IMR-90 (cell line): Measurements from ENCODE around the gene NXF3. TPM values are rescaled to one million over a fixed set of nuclear protein-coding genes. Genes with fewer than 3 reads are reported as not detected.
"Not testable (repeated sequence)": the region's sequence is repeated elsewhere in the genome, so short reads cannot be mapped to it uniquely, and the experiment has no call there.

Source experiments
- ATAC-seq: fragments of 200-7000 bp; cut with Tn5 transposase; 2 replicates; pipeline ENCODE4 v1.9.1; 2020; ENCODE audit warnings: low read depth, mild to moderate bottlenecking, moderate library complexity
- BruUV-seq: library from RNA; stranded (reverse); fragments of 400-500 nt; replicated peaks from 2 replicates; lab custom pipeline; 2021; lab: Mats Ljungman, UMichigan
- CTCF ChIA-PET: fragments of 300-600 bp; formaldehyde crosslinking; extraction: SDS; loops from one replicate; lab custom pipeline; 2021; ENCODE audit warnings: antibody characterized with exemption; lab: Yijun Ruan, JAX
- POLR2A ChIA-PET: fragments of 300-600 bp; sonication (Branson Sonifier 250); formaldehyde crosslinking; loops from one replicate; lab custom pipeline; 2022; ENCODE audit warnings: antibody characterized with exemption; ENCODE audit not compliant: unreplicated experiment; lab: Charles Lee
- DNase-seq: peaks from one replicate; pipeline ENCODE4 v3.0.0; 2013
- H2AFZ ChIP-seq: replicated peaks from 2 replicates; pipeline ENCODE3; 2013; ENCODE audit warnings: low read length, mild to moderate bottlenecking; ENCODE audit not compliant: poor library complexity
- H2AK5ac ChIP-seq: 2 replicates; pipeline ENCODE4 v1.6.1; 2013; ENCODE audit warnings: low read depth, low read length, inconsistent platforms
- H2AK9ac ChIP-seq: replicated peaks from 2 replicates; pipeline ENCODE3; 2013; ENCODE audit warnings: mild to moderate bottlenecking, low read depth, low read length, moderate library complexity; ENCODE audit not compliant: poor library complexity
- H2BK120ac ChIP-seq: 2 replicates; pipeline ENCODE4 v1.6.1; 2013; ENCODE audit warnings: low read depth, low read length, inconsistent platforms
- H2BK15ac ChIP-seq: 3 replicates; pipeline ENCODE4 v1.6.1; 2013; ENCODE audit warnings: low read depth, low read length, inconsistent platforms
- H2BK20ac ChIP-seq: 2 replicates; pipeline ENCODE4 v1.6.1; 2013; ENCODE audit warnings: low read depth, mild to moderate bottlenecking, inconsistent platforms, low read length, moderate library complexity
- H2BK5ac ChIP-seq: 2 replicates; pipeline ENCODE4 v1.6.1; 2013; ENCODE audit warnings: mild to moderate bottlenecking, low read depth, low read length, inconsistent platforms; ENCODE audit not compliant: poor library complexity, severe bottlenecking
- H3K14ac ChIP-seq: replicated peaks from 2 replicates; pipeline ENCODE4 v1.6.1; 2013; ENCODE audit warnings: low read depth, low read length, inconsistent platforms
- H3K18ac ChIP-seq: 2 replicates; pipeline ENCODE4 v1.6.1; 2013; ENCODE audit warnings: low read depth, low read length, control low read depth
- H3K23ac ChIP-seq: 2 replicates; pipeline ENCODE4 v1.6.1; 2013; ENCODE audit warnings: low read depth, low read length, inconsistent platforms
- H3K27ac ChIP-seq: 2 replicates; pipeline ENCODE4 v1.5.1; 2013; ENCODE audit warnings: mild to moderate bottlenecking, control low read depth, low read length; ENCODE audit not compliant: insufficient read depth
- H3K27me3 ChIP-seq: 2 replicates; pipeline ENCODE4 v1.6.1; 2013; ENCODE audit warnings: low read length; ENCODE audit not compliant: control insufficient read depth, insufficient read depth
- H3K36me3 ChIP-seq: 2 replicates; pipeline ENCODE4 v1.6.1; 2013; ENCODE audit warnings: low read length, mixed read lengths; ENCODE audit not compliant: control insufficient read depth, insufficient read depth
- H3K4ac ChIP-seq: 2 replicates; pipeline ENCODE4 v1.6.1; 2013; ENCODE audit warnings: low read depth, low read length, inconsistent platforms
- H3K4me1 ChIP-seq: 2 replicates; pipeline ENCODE4 v1.6.1; 2013; ENCODE audit warnings: low read length, mixed read lengths; ENCODE audit not compliant: control insufficient read depth, insufficient read depth
- H3K4me2 ChIP-seq: 2 replicates; pipeline ENCODE4 v1.6.1; 2013; ENCODE audit warnings: low read depth, mild to moderate bottlenecking, control low read depth, low read length, moderate library complexity
- H3K4me3 ChIP-seq: 2 replicates; pipeline ENCODE4 v1.5.1; 2013; ENCODE audit warnings: low read depth, mild to moderate bottlenecking, control low read depth, low read length, moderate library complexity; ENCODE audit not compliant: insufficient read depth
- H3K56ac ChIP-seq: 2 replicates; pipeline ENCODE4 v1.6.1; 2013; ENCODE audit warnings: low read length, inconsistent platforms; ENCODE audit not compliant: insufficient read depth; ENCODE audit errors: extremely low read depth
- H3K79me1 ChIP-seq, 2 experiments: 2 replicates each; pipeline ENCODE4 v1.6.1; 2013; ENCODE audit warnings: low read length in 2 of 2, inconsistent platforms in 1 of 2, low read depth in 1 of 2
- H3K9ac ChIP-seq: 2 replicates; pipeline ENCODE4 v1.6.1; 2013; ENCODE audit warnings: low read depth, low read length, control low read depth
- H3K9me1 ChIP-seq: 2 replicates; pipeline ENCODE4 v1.6.1; 2013; ENCODE audit warnings: low read length, inconsistent platforms; ENCODE audit not compliant: insufficient read depth
- H3K9me3 ChIP-seq: 2 replicates; pipeline ENCODE4 v1.6.1; 2013; ENCODE audit warnings: low read length; ENCODE audit not compliant: control insufficient read depth, insufficient read depth
- H4K20me1 ChIP-seq: 2 replicates; pipeline ENCODE4 v1.6.1; 2013; ENCODE audit warnings: low read length, inconsistent platforms; ENCODE audit not compliant: insufficient read depth
- H4K5ac ChIP-seq: 2 replicates; pipeline ENCODE4 v1.6.1; 2013; ENCODE audit warnings: mild to moderate bottlenecking, low read depth, low read length, control low read depth
- H4K8ac ChIP-seq, 2 experiments: 2 replicates each; pipeline ENCODE4 v1.6.1; 2013; ENCODE audit warnings: low read depth in 2 of 2, low read length in 2 of 2, control low read depth in 1 of 2, inconsistent platforms in 1 of 2
- H4K91ac ChIP-seq: 2 replicates; pipeline ENCODE4 v1.6.1; 2013; ENCODE audit warnings: low read depth, low read length, inconsistent platforms; ENCODE audit not compliant: insufficient read depth
- MAFK ChIP-seq: IDR thresholded peaks from 2 replicates; pipeline ENCODE4 v1.6.1; 2012; ENCODE audit warnings: low read depth, low read length, improper control_type of control experiment
- MAZ ChIP-seq: IDR thresholded peaks from 2 replicates; pipeline ENCODE4 v1.6.1; 2012; ENCODE audit warnings: low read depth, mild to moderate bottlenecking, low read length, improper control_type of control experiment, moderate library complexity, borderline replicate concordance
- POLR2A ChIP-seq: IDR thresholded peaks from 2 replicates; pipeline ENCODE4 v1.6.1; 2012; ENCODE audit warnings: mild to moderate bottlenecking, low read depth, low read length
- SMC3 ChIP-seq: fragments of 150-350 bp; IDR thresholded peaks from 2 replicates; pipeline ENCODE4 v1.6.1; 2016; ENCODE audit warnings: low read depth, mild to moderate bottlenecking, antibody characterized with exemption, low read length, moderate library complexity
- WGBS, 2 experiments: methylation state at CpG; one replicate each; pipeline versions ENCODE4 v1.1.5 to v1.1.7; 2013; ENCODE audit warnings: missing lambda C conversion rate in 2 of 2; ENCODE audit not compliant: insufficient read length in 1 of 2; ENCODE audit errors: extremely low coverage in 2 of 2; 5-methylcytosine and 5-hydroxymethylcytosine counted together
- dilution Hi-C: fragments of 300-500 bp; cut with HindIII; formaldehyde crosslinking; loops from one replicate; pipeline ENCODE4 v1.14.3; 2018; ENCODE audit warnings: low sequenced_read_pairs; ENCODE audit not compliant: unreplicated experiment
- in situ Hi-C: fragments of 300-500 bp; cut with MboI; formaldehyde crosslinking; loops from 3 replicates; pipeline ENCODE4 v1.14.3; 2019; ENCODE audit warnings: low sequenced_read_pairs, inconsistent platforms, mixed read lengths
- intact Hi-C: fragments of 100-400 bp; cut with micrococcal nuclease; formaldehyde crosslinking; loops from 2 replicates; pipeline ENCODE4 v1.10.0; 2022
- polyA plus RNA-seq, 3 experiments: library from polyadenylated mRNA; depleted of rRNA; stranded (reverse); fragments of >200 nt; gene quantifications; 2 replicates each; pipeline ENCODE4 v1.2.3, GENCODE V29; 2012; ENCODE audit warnings: low replicate concordance in 1 of 3
- total RNA-seq: library from RNA; depleted of rRNA; stranded (reverse); fragments of >200 nt; gene quantifications from 2 replicates; pipeline ENCODE4 v1.2.3, GENCODE V29; 2012
- TF ChIP-seq, protein P1 (sequence below): fragments of 150-350 bp; IDR thresholded peaks from 2 replicates; pipeline ENCODE4 v1.6.1; 2016; ENCODE audit warnings: low read depth, mild to moderate bottlenecking, low read length, moderate library complexity, borderline replicate concordance
- TF ChIP-seq, protein P2 (sequence below): fragments of 150-350 bp; IDR thresholded peaks from 2 replicates; pipeline ENCODE4 v1.6.1; 2017; ENCODE audit warnings: mild to moderate bottlenecking, antibody characterized with exemption, low read length, low read depth

The NXF3 gene
- total and polyA plus RNA-seq, 2 of the 4 experiments (the other 2 are of a cell fraction) = not detected

DNA sequence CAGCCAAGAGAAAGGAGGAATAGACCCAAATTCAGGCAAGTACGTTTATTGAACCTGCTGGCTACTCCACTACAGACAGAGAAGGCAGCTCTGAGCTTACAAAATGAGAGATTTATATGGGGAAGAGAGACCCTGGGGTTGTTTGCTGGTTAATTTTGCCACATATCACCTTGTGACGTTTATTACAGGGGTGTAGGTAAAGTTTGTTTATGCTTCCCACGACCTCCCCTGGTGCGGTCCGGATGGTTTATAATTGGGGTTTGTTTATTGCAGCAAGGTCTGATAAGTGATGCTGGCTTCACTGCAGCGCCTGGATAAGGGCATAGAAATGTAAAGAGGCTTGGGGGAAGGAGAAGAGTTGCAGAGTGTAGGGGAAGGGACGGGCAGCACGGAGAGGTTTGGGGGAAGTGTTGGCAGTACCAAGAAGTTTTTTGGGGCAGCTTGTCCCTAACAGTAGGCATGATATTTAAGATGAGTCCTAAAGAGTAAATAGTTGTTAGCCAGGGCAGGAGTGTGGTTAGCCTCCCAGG lies 41.6 kb downstream of the NXF3 start:
- Histone ChIP-seq H3K4ac (no peak overlapping the region), H3K23ac (no peak overlapping the region), H3K4me1 (no peaks in the 10 kb centered on the region), H3K27ac (no peak overlapping the region), H3K14ac (no peak overlapping the region), H2AFZ (no peak overlapping the region), H2AK5ac (no peak overlapping the region), H3K9me3 (no peaks in the 10 kb centered on the region), H4K5ac (no peak overlapping the region), H2BK20ac (no peak overlapping the region), H3K4me3 (no peak overlapping the region), H3K18ac (no peak overlapping the region), H2BK120ac (no peak overlapping the region), H2BK15ac (no peak overlapping the region), H2AK9ac (no peak overlapping the region), H4K8ac (no peak overlapping the region), H3K9me1 (no peaks in the 10 kb centered on the region), H4K91ac (no peak overlapping the region), H3K36me3 (no peaks in the 10 kb centered on the region), H3K79me1 (no peaks in the 10 kb centered on the region), H3K56ac (no peak overlapping the region), H3K4me2 (no peak overlapping the region), H4K20me1 (no peaks in the 10 kb centered on the region), H2BK5ac (no peak overlapping the region), H3K9ac (no peak overlapping the region), H3K27me3 (peaks cover 2% of the 10 kb centered on the region; the same call in 1 of the 2 replicates)
- ChIA-PET POLR2A (no interaction called here), CTCF (no interaction called here)
- TF ChIP-seq, protein P1, sequence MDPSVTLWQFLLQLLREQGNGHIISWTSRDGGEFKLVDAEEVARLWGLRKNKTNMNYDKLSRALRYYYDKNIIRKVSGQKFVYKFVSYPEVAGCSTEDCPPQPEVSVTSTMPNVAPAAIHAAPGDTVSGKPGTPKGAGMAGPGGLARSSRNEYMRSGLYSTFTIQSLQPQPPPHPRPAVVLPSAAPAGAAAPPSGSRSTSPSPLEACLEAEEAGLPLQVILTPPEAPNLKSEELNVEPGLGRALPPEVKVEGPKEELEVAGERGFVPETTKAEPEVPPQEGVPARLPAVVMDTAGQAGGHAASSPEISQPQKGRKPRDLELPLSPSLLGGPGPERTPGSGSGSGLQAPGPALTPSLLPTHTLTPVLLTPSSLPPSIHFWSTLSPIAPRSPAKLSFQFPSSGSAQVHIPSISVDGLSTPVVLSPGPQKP = no peak
- no peak for TF ChIP-seq MAFK
- no peak for TF ChIP-seq SMC3
- TF ChIP-seq, protein P2, sequence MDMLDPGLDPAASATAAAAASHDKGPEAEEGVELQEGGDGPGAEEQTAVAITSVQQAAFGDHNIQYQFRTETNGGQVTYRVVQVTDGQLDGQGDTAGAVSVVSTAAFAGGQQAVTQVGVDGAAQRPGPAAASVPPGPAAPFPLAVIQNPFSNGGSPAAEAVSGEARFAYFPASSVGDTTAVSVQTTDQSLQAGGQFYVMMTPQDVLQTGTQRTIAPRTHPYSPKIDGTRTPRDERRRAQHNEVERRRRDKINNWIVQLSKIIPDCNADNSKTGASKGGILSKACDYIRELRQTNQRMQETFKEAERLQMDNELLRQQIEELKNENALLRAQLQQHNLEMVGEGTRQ = no peak
- TF ChIP-seq MAZ = no peak
- TF ChIP-seq POLR2A = no peak
- no TSS peak for BruUV-seq
- DNase-seq (no peak), ATAC-seq (no peak)
- in situ Hi-C loops (no loop called here), intact Hi-C loops (no loop called here), dilution Hi-C loops (no loop called here)
- 26% methylated on average over 3 of the region's 8 CpGs; no CpG with 5 or more reads in 1 of the 2 experiments for whole genome bisulfite sequencing, 2 experiments

DNA sequence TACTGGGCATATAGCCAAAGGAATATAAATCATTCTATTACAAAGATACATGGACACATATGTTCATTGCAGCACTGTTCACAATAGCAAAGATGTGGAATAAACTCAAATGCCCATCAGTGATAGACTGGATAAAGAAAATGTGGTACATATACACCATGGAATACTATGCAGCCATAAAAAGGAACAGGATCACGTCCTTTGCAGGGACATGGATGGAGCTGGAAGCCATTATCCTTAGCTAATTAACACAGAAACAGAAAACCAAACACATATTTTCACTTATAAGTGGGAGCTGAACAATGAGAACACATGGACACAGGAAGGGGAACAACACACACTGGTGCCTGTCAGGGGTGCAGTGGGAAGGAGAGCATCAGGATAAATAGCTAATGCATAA lies 59.6 kb downstream of the NXF3 start:
- H4K8ac ChIP-seq, H4K5ac ChIP-seq, H3K4me2 ChIP-seq, H2BK15ac ChIP-seq, H3K9me1 ChIP-seq, H3K14ac ChIP-seq, H4K91ac ChIP-seq, H3K18ac ChIP-seq, H3K36me3 ChIP-seq, H2BK5ac ChIP-seq, ATAC-seq, H3K4ac ChIP-seq, H3K4me3 ChIP-seq, H2BK120ac ChIP-seq, H3K9me3 ChIP-seq, CTCF ChIA-PET, DNase-seq, H3K27ac ChIP-seq, H3K79me1 ChIP-seq, H4K20me1 ChIP-seq, H3K9ac ChIP-seq, in situ Hi-C loops, dilution Hi-C loops, POLR2A ChIA-PET, H2AK9ac ChIP-seq, H3K56ac ChIP-seq, intact Hi-C loops, BruUV-seq, H2AFZ ChIP-seq, H3K4me1 ChIP-seq, H2BK20ac ChIP-seq, H3K27me3 ChIP-seq, H2AK5ac ChIP-seq, H3K23ac ChIP-seq: not testable (repeated sequence)
- WGBS, 2 experiments = no CpG with 5 or more reads among the region's 1 CpG
